ENCODE measurements around the gene TCEANC2. TPM values are rescaled to one million over a fixed set of nuclear protein-coding genes. Genes with fewer than 3 reads are reported as not detected.

Gene TCEANC2
- total RNA-seq, 2 donors from 2014 or later, result 2.5 to 5.0 TPM

DNA sequence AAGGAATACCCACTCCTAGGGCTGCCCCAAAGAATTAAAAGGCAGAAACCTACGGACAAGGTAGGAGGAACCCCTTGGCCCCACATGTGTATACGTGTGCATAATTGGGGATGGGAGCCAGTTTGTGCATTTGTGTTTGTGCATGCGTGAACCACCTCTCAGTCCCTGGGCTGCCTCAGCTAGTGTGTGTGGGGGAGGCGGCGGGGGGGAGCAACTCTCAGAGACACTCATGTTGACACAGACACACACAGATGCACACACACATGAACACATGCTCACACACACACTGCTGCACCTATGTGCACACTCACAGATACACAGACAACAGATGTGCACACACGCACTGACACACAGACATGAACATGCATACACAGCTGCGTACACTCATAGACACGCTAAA, 40.5 kb upstream of the TCEANC2 start:
- no peak for DNase-seq (ENCODE audit: low spot score)
- intact Hi-C loops (cut with DNase I), result no loop called here
- WGBS, result 85% methylated on average over 8 of the region's 8 CpGs
- Histone ChIP-seq H3K4me1 (replicated peaks) (peaks cover 7% of the 10 kb centered on the region), H3K27me3 (replicated peaks; ENCODE audit: insufficient read depth) (no peaks in the 10 kb centered on the region), H3K4me3 (no peak overlapping the region), H3K9me3 (no peaks in the 10 kb centered on the region), H3K27ac (no peak overlapping the region), H3K36me3 (no peaks in the 10 kb centered on the region)
- no peak for TF ChIP-seq POLR2A (IDR thresholded peaks at IDR 0.05)
- TF ChIP-seq, protein P1, sequence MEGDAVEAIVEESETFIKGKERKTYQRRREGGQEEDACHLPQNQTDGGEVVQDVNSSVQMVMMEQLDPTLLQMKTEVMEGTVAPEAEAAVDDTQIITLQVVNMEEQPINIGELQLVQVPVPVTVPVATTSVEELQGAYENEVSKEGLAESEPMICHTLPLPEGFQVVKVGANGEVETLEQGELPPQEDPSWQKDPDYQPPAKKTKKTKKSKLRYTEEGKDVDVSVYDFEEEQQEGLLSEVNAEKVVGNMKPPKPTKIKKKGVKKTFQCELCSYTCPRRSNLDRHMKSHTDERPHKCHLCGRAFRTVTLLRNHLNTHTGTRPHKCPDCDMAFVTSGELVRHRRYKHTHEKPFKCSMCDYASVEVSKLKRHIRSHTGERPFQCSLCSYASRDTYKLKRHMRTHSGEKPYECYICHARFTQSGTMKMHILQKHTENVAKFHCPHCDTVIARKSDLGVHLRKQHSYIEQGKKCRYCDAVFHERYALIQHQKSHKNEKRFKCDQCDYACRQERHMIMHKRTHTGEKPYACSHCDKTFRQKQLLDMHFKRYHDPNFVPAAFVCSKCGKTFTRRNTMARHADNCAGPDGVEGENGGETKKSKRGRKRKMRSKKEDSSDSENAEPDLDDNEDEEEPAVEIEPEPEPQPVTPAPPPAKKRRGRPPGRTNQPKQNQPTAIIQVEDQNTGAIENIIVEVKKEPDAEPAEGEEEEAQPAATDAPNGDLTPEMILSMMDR (IDR thresholded peaks at IDR 0.05), result no peak
- no peak for TF ChIP-seq POLR2AphosphoS5 (IDR thresholded peaks at IDR 0.05)

DNA sequence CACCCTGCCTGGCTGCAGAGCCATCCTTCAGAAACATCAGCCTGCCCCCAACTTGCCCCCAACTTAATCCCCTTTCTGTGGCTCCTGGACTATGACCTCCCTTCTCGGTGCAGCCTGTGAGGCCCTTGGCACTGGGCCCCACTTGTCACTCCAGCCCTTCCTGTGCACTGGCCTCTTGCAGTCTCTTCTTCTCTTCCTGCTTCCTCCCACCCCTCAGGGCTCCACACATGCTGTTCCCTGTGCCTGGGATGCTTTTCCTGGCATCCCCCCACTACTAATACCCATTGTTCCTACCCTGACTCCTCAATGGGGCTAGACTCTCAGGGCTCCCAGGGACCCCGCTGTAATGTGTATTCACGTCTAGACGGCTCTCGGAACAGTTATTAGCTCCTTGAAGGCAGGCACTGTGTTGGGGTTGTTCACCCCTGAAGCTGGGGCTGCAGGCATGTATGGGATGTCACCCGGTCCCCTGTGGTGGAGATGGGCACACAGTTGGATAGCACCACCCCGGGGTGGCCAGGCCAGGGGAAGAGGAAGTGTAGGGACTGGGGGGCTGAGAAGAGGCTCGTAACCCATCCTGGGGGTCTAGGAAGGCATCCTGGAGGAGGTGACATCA, 39.9 kb upstream of the TCEANC2 start:
- H3K27ac ChIP-seq, result no peak overlapping the region
- peaks cover 7% of the 10 kb centered on the region for H3K4me1 ChIP-seq (replicated peaks)
- intact Hi-C loops (cut with DNase I), result no loop called here
- H3K36me3 ChIP-seq, result no peaks in the 10 kb centered on the region
- no peaks in the 10 kb centered on the region for H3K27me3 ChIP-seq (replicated peaks; ENCODE audit: insufficient read depth)
- no peak for TF ChIP-seq POLR2AphosphoS5 (IDR thresholded peaks at IDR 0.05)
- TF ChIP-seq, protein P1 (IDR thresholded peaks at IDR 0.05), result no peak
- no peak for TF ChIP-seq POLR2A (IDR thresholded peaks at IDR 0.05)
- WGBS, result 83% methylated on average over 8 of the region's 8 CpGs
- no peak overlapping the region for H3K4me3 ChIP-seq
- no peaks in the 10 kb centered on the region for H3K9me3 ChIP-seq
- DNase-seq (ENCODE audit: low spot score), result no peak

DNA sequence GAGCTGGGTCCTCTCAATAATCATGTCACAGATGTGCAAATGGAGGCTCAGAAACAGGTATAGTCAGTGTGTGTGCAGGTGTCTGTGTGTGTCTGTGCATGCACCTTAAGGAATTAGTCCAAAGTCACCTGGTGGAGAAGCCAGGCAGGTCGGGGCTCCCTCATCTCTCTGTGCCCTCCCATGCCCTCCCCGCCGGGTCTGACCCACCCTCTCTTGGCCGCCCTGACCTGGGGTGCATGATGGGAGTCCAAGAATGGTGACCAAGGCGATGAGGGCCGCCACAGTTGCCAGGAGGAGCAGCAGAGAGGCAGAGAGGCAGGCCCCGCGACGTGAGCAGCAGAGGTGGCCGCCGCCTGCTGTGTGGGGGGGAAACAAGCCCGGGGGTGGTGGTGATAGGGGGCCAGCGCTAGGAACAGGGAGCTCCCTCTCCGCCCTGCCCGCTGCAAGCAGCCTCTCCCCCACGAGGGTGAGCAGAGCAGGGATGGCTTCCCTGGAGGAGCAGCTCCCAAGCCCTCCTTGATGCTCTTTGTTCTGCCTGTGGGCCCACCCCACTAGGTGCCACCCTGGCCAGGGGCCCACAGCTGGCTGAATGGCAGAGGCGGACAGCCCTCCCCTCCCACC, 39.3 kb upstream of the TCEANC2 start:
- DNase-seq (ENCODE audit: low spot score), result no peak
- Histone ChIP-seq H3K4me1 (replicated peaks) (peaks cover 7% of the 10 kb centered on the region), H3K27me3 (replicated peaks; ENCODE audit: insufficient read depth) (no peaks in the 10 kb centered on the region), H3K9me3 (no peaks in the 10 kb centered on the region), H3K4me3 (no peak overlapping the region), H3K36me3 (no peaks in the 10 kb centered on the region), H3K27ac (no peak overlapping the region)
- intact Hi-C loops (cut with DNase I), result no loop called here
- TF ChIP-seq, protein P1 (IDR thresholded peaks at IDR 0.05), result no peak
- no peak for TF ChIP-seq POLR2A (IDR thresholded peaks at IDR 0.05)
- 45% methylated on average over 17 of the region's 17 CpGs for WGBS

DNA sequence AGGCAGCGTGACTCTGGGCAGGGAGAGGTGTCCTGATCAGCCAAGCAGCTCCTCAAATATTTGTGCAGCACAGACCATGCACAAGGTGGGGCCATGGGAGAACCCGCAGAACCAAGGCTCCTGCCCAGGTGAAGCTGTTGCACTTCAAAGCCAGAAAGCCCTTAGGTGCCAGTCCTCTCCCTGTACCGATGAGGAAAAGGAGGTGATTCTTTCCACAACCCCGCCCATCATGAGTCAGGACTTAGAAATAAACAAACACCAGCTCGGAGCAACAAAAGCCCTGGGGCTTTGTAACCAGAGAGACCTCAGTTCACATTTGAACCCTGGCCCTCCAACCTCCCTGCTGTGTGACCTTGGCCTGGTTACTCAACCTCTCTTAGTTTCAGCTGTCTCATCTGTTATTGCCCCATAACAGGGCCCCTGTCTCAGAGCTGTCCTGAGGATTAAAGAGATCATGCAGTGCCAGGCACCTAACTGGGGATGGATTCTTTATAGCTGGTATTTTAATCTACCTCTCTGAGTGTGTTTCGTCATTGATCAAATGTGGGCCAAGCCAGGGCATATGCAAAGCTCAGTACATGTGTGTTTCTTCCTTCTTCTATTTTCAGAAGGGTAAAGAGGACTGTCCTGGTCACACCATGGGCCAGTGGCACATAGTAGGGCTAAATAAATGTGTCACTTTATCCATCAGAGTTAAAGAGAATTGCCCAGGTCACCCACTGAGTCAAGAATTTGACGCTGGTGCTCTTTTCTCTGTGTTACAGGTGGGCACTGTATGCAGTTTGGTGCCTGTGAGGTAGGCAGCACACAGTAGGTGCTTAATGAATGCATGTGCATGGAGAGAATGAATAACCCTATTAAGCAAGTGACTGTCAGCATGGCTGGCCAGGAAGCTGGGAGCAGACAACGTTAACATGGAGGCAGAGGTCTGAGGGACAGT, 36.8 kb upstream of the TCEANC2 start:
- DNase-seq (ENCODE audit: low spot score), result peak; percentile 88
- no peak overlapping the region for H3K4me3 ChIP-seq
- peak overlapping the region; percentile 52 to 70 for H3K27ac ChIP-seq
- peaks cover 7% of the 10 kb centered on the region for H3K4me1 ChIP-seq (replicated peaks)
- intact Hi-C loops (cut with DNase I), result no loop called here
- peak; percentile 81 for TF ChIP-seq POLR2AphosphoS5 (IDR thresholded peaks at IDR 0.05)
- TF ChIP-seq, protein P1 (IDR thresholded peaks at IDR 0.05), result no peak
- no peaks in the 10 kb centered on the region for H3K36me3 ChIP-seq
- H3K27me3 ChIP-seq (replicated peaks; ENCODE audit: insufficient read depth), result no peaks in the 10 kb centered on the region
- 54% methylated on average over 8 of the region's 8 CpGs for WGBS
- H3K9me3 ChIP-seq, result no peaks in the 10 kb centered on the region
